H1 (cell line): ENCODE data around the gene MAP2K5. TPM values are rescaled to one million over a fixed set of nuclear protein-coding genes. Genes with fewer than 3 reads are reported as not detected.

Experiments
- CTCF ChIA-PET: fragments of 300-600 bp; sonication (Branson Sonifier 250); formaldehyde crosslinking; loops from one replicate; lab custom pipeline; 2021; ENCODE audit not compliant: partially characterized antibody; lab: Charles Lee
- POLR2A ChIA-PET: fragments of 300-600 bp; sonication (Branson Sonifier 250); formaldehyde crosslinking; loops from one replicate; lab custom pipeline; 2021; ENCODE audit warnings: inconsistent platforms; ENCODE audit not compliant: partially characterized antibody; lab: Charles Lee
- DNase-seq, 2 experiments: peaks; one replicate each; pipeline versions ENCODE4 v3.0.0 to v3.0.0-alpha.2; 2010 to 2022; ENCODE audit warnings: low spot score in 2 of 2, low read depth in 1 of 2, mixed read lengths in 1 of 2
- FAIRE-seq: peaks from 2 replicates; lab custom pipeline; 2011; peaks lifted over from hg19 to GRCh38; lab: Jason Lieb, UNC
- H2AFZ ChIP-seq: 2 replicates; pipeline ENCODE4 v1.8.1; 2012; ENCODE audit warnings: low read length, inconsistent platforms
- H2AK5ac ChIP-seq: 2 replicates; pipeline ENCODE4 v1.6.1; 2013; ENCODE audit warnings: low read depth, low read length
- H2BK120ac ChIP-seq: replicated peaks from 2 replicates; pipeline ENCODE3; 2013; ENCODE audit warnings: low read depth, low read length, inconsistent platforms
- H2BK12ac ChIP-seq: 2 replicates; pipeline ENCODE4 v1.6.1; 2013; ENCODE audit warnings: low read depth, low read length
- H2BK15ac ChIP-seq: 2 replicates; pipeline ENCODE4 v1.6.1; 2013; ENCODE audit warnings: low read length
- H2BK20ac ChIP-seq: 2 replicates; pipeline ENCODE4 v1.6.1; 2013; ENCODE audit warnings: low read length
- H2BK5ac ChIP-seq: 2 replicates; pipeline ENCODE4 v1.6.1; 2013; ENCODE audit warnings: low read depth, low read length
- H3K14ac ChIP-seq: 2 replicates; pipeline ENCODE4 v1.6.1; 2013; ENCODE audit warnings: inconsistent platforms; ENCODE audit not compliant: insufficient read length
- H3K18ac ChIP-seq: 2 replicates; pipeline ENCODE4 v1.6.1; 2013; ENCODE audit warnings: low read length; ENCODE audit errors: extremely low read depth
- H3K23ac ChIP-seq: 2 replicates; pipeline ENCODE4 v1.6.1; 2013; ENCODE audit warnings: inconsistent platforms; ENCODE audit not compliant: insufficient read length
- H3K23me2 ChIP-seq: 2 replicates; pipeline ENCODE4 v1.6.1; 2013; ENCODE audit warnings: low read depth, low read length
- H3K27ac ChIP-seq: 2 replicates; pipeline ENCODE4 v1.6.1; 2011; ENCODE audit warnings: low read depth, low read length, inconsistent platforms
- H3K27me3 ChIP-seq, 4 experiments: replicated peaks in 1 of 4; 1 replicate in 1 of 4; 2 replicates in 3 of 4; pipeline versions ENCODE4 v1.6.1 to v1.8.1; 2011 to 2013; ENCODE audit warnings: low read length in 3 of 4, mild to moderate bottlenecking in 3 of 4, inconsistent platforms in 2 of 4, mixed read lengths in 2 of 4, moderate library complexity in 1 of 4; ENCODE audit not compliant: control insufficient read depth in 3 of 4, insufficient read depth in 3 of 4; ENCODE audit errors: extremely low read depth in 1 of 4
- H3K36me3 ChIP-seq, 4 experiments: 2 replicates each; pipeline versions ENCODE4 v1.6.1 to v1.8.1; 2011 to 2013; ENCODE audit warnings: mild to moderate bottlenecking in 4 of 4, low read length in 3 of 4, moderate library complexity in 2 of 4, control low read depth in 1 of 4, inconsistent platforms in 1 of 4; ENCODE audit not compliant: insufficient read depth in 4 of 4, control insufficient read depth in 2 of 4
- H3K4ac ChIP-seq: replicated peaks from 2 replicates; pipeline ENCODE3; 2013; ENCODE audit warnings: low read length, low read depth, mixed read lengths, inconsistent platforms; ENCODE audit not compliant: insufficient read length
- H3K4me1 ChIP-seq, 4 experiments: replicated peaks in 1 of 4; 1 replicate in 1 of 4; 2 replicates in 3 of 4; pipeline versions ENCODE4 v1.6.1 to v1.8.1; 2011 to 2013; ENCODE audit warnings: low read length in 3 of 4, inconsistent platforms in 2 of 4, mixed read lengths in 1 of 4; ENCODE audit not compliant: insufficient read depth in 4 of 4, control insufficient read depth in 3 of 4
- H3K4me2 ChIP-seq, 2 experiments: 2 replicates each; pipeline versions ENCODE4 v1.6.1 to v1.8.1; 2011 to 2013; ENCODE audit warnings: low read depth in 2 of 2, low read length in 2 of 2, control low read depth in 1 of 2, inconsistent platforms in 1 of 2, mild to moderate bottlenecking in 1 of 2; ENCODE audit not compliant: insufficient read depth in 1 of 2
- H3K4me3 ChIP-seq, 4 experiments: fragments of 200-600, 300-600 bp in 1 of 4; sonication (generic), shearing (Covaris generic), sonication (Bioruptor Twin) in 1 of 4; 2 replicates each; pipeline versions ENCODE4 v1.5.1 to v1.8.1; 2011 to 2016; ENCODE audit warnings: low read length in 4 of 4, low read depth in 3 of 4, control low read depth in 2 of 4, inconsistent platforms in 2 of 4, mild to moderate bottlenecking in 2 of 4, mixed read lengths in 1 of 4, moderate library complexity in 1 of 4; ENCODE audit not compliant: insufficient read depth in 2 of 4; ENCODE audit errors: extremely low read depth in 1 of 4
- H3K56ac ChIP-seq: replicated peaks from 2 replicates; pipeline ENCODE3; 2013; ENCODE audit warnings: low read depth, mild to moderate bottlenecking, mixed read lengths, low read length, inconsistent platforms; ENCODE audit not compliant: insufficient read length
- H3K79me1 ChIP-seq: 2 replicates; pipeline ENCODE4 v1.6.1; 2013; ENCODE audit warnings: low read depth, low read length, control low read depth
- H3K79me2 ChIP-seq, 2 experiments: 2 replicates each; pipeline versions ENCODE4 v1.6.1 to v1.8.1; 2012 to 2013; ENCODE audit warnings: low read length in 2 of 2, mild to moderate bottlenecking in 2 of 2, inconsistent platforms in 1 of 2; ENCODE audit not compliant: insufficient read depth in 2 of 2, control insufficient read depth in 1 of 2
- H3K9ac ChIP-seq, 4 experiments: replicated peaks in 1 of 4; 1 replicate in 1 of 4; 2 replicates in 3 of 4; pipeline versions ENCODE4 v1.6.1 to v1.8.1; 2011 to 2013; ENCODE audit warnings: low read depth in 3 of 4, low read length in 3 of 4, control low read depth in 2 of 4, mild to moderate bottlenecking in 2 of 4, moderate library complexity in 2 of 4, inconsistent platforms in 1 of 4; ENCODE audit errors: extremely low read depth in 1 of 4
- H3K9me3 ChIP-seq, 2 experiments: 2 replicates each; pipeline versions ENCODE4 v1.6.1 to v1.8.1; 2012 to 2013; ENCODE audit warnings: mild to moderate bottlenecking in 2 of 2, moderate library complexity in 2 of 2, control low read depth in 1 of 2, inconsistent platforms in 1 of 2, low read depth in 1 of 2, low read length in 1 of 2, mixed read lengths in 1 of 2; ENCODE audit not compliant: insufficient read depth in 2 of 2
- H4K20me1 ChIP-seq, 2 experiments: replicated peaks in 1 of 2; 2 replicates each; pipeline versions ENCODE3 to v1.8.1; 2011 to 2013; ENCODE audit warnings: inconsistent platforms in 2 of 2, low read length in 2 of 2, mild to moderate bottlenecking in 1 of 2; ENCODE audit not compliant: insufficient read depth in 2 of 2, control insufficient read depth in 1 of 2
- H4K5ac ChIP-seq: 2 replicates; pipeline ENCODE4 v1.6.1; 2013; ENCODE audit warnings: low read length, low read depth, mixed read lengths, inconsistent platforms; ENCODE audit not compliant: insufficient read length
- H4K8ac ChIP-seq: 2 replicates; pipeline ENCODE4 v1.8.0; 2013; ENCODE audit warnings: mild to moderate bottlenecking, moderate library complexity, low read length, inconsistent platforms; ENCODE audit not compliant: insufficient read depth; ENCODE audit errors: extremely low read depth
- H4K91ac ChIP-seq: replicated peaks from 2 replicates; pipeline ENCODE3; 2013; ENCODE audit warnings: low read length, mixed read lengths, inconsistent platforms; ENCODE audit not compliant: insufficient read length
- ASH2L ChIP-seq: fragments of 200-600, 300-600 bp; sonication (generic); IDR thresholded peaks from one replicate; pipeline ENCODE4 v1.7.1; 2017; ENCODE audit warnings: low read length
- CBX5 ChIP-seq: fragments of 300-800, 300-1000 bp; sonication (generic); IDR thresholded peaks from 2 replicates; pipeline ENCODE4 v1.7.1; 2016; ENCODE audit warnings: antibody characterized with exemption, low read length, low read depth
- CBX8 ChIP-seq: fragments of 300-800, 300-1000 bp; sonication (generic); IDR thresholded peaks from 2 replicates; pipeline ENCODE4 v1.7.1; 2016; ENCODE audit warnings: low read depth, low read length, borderline replicate concordance
- CHD1 ChIP-seq: IDR thresholded peaks from 2 replicates; pipeline ENCODE4 v1.6.1; 2012; ENCODE audit warnings: low read depth, low read length, improper control_type of control experiment
- EP300 ChIP-seq, 2 experiments: IDR thresholded peaks; 1 replicate in 1 of 2; 2 replicates in 1 of 2; pipeline ENCODE4 v1.6.1; 2011 to 2012; ENCODE audit warnings: low read depth in 2 of 2, low read length in 2 of 2, mild to moderate bottlenecking in 2 of 2, borderline replicate concordance in 1 of 2, inconsistent platforms in 1 of 2, moderate library complexity in 1 of 2
- FOSL1 ChIP-seq: IDR thresholded peaks from 2 replicates; pipeline ENCODE4 v1.6.1; 2011; ENCODE audit warnings: mild to moderate bottlenecking, low read depth, low read length, moderate library complexity; ENCODE audit not compliant: insufficient read depth
- HDAC6 ChIP-seq: IDR thresholded peaks from one replicate; pipeline ENCODE4 v1.7.1; 2012; ENCODE audit warnings: low read depth, mild to moderate bottlenecking, inconsistent platforms, low read length, moderate library complexity
- JUN ChIP-seq: IDR thresholded peaks from 2 replicates; pipeline ENCODE4 v1.6.1; 2011; ENCODE audit warnings: low read depth, mild to moderate bottlenecking, improper control_type of control experiment, low read length
- MAX ChIP-seq: IDR thresholded peaks from 2 replicates; pipeline ENCODE4 v1.6.1; 2012; ENCODE audit warnings: inconsistent platforms
- NRF1 ChIP-seq: IDR thresholded peaks from 2 replicates; pipeline ENCODE4 v1.6.1; 2011; ENCODE audit warnings: mild to moderate bottlenecking, low read depth, low read length, improper control_type of control experiment
- RAD21 ChIP-seq, 2 experiments: IDR thresholded peaks in 1 of 2; conservative IDR thresholded peaks in 1 of 2; 2 replicates each; pipeline ENCODE4 v1.6.1; 2011; ENCODE audit warnings: low read depth in 2 of 2, low read length in 2 of 2, improper control_type of control experiment in 1 of 2, inconsistent platforms in 1 of 2, mild to moderate bottlenecking in 1 of 2, moderate library complexity in 1 of 2
- SIRT6 ChIP-seq: IDR thresholded peaks from one replicate; pipeline ENCODE4 v1.7.1; 2012; ENCODE audit warnings: low read length, inconsistent platforms
- WGBS, 2 experiments: shearing (Covaris generic) in 1 of 2; methylation state at CpG; one replicate each; pipeline versions ENCODE4 v1.1.6 to v1.1.7; 2013 to 2015; ENCODE audit warnings: low lambda C conversion rate in 2 of 2, mixed read lengths in 2 of 2, inconsistent platforms in 1 of 2, low coverage in 1 of 2, missing lambda C conversion rate in 1 of 2; ENCODE audit not compliant: insufficient replicate concordance in 2 of 2, insufficient coverage in 1 of 2, insufficient read length in 1 of 2; ENCODE audit errors: extremely low coverage in 1 of 2, missing lambda C conversion rate in 1 of 2; 5-methylcytosine and 5-hydroxymethylcytosine counted together
- polyA plus RNA-seq, 7 experiments: library from polyadenylated mRNA; depleted of rRNA in 3 of 7; stranded (reverse) in 5 of 7; unstranded in 2 of 7; fragments of >200 nt in 5 of 7; fragments of 200-250 nt in 2 of 7; gene quantifications; 1 replicate in 5 of 7; 2 replicates in 1 of 7; 4 replicates in 1 of 7; pipeline versions ENCODE4 v1.2.1 to v1.2.3, GENCODE V29; 2011 to 2013; ENCODE audit warnings: missing spikeins in 2 of 7, mixed read lengths in 2 of 7
- total RNA-seq: library from RNA; stranded (reverse); fragmentation: NEBNext Ultra II Directional; extraction: Animal tissue kit (Norgen Biotek cat#: 25700); gene quantifications from 2 replicates; pipeline ENCODE4 v1.2.1, GENCODE V29; 2021
- TF ChIP-seq, protein P1 (sequence below): IDR thresholded peaks from 2 replicates; pipeline ENCODE4 v1.6.1; 2012; ENCODE audit warnings: low read length, inconsistent platforms

The MAP2K5 gene
- total and polyA plus RNA-seq, 2 of the 8 experiments (the other 6 are each of a cell fraction or from before 2014, with no cell fraction given) = 4.4 to 15.8 TPM

GRCh38 chr15:67564968-67565345 lies 22.5 kb downstream of the MAP2K5 start:
- H3K23ac ChIP-seq = no peak overlapping the region
- FAIRE-seq = no peak
- TF ChIP-seq JUN (no peak), RAD21 (IDR thresholded peaks at IDR 0.05 in 1 of 2, conservative IDR thresholded peaks at IDR 0.05 in 1 of 2; ENCODE audit: low read depth in 2 of 2, low read length in 2 of 2) (no peak), HDAC6 (no peak), CBX8 (no peak), MAX (no peak), ASH2L (no peak), CHD1 (no peak), FOSL1 (no peak), EP300 (IDR thresholded peaks at IDR 0.05; ENCODE audit: borderline replicate concordance in 1 of 2, low read depth in 2 of 2, low read length in 2 of 2) (no peak), CBX5 (no peak), SIRT6 (no peak), NRF1 (no peak)
- TF ChIP-seq, protein P1, sequence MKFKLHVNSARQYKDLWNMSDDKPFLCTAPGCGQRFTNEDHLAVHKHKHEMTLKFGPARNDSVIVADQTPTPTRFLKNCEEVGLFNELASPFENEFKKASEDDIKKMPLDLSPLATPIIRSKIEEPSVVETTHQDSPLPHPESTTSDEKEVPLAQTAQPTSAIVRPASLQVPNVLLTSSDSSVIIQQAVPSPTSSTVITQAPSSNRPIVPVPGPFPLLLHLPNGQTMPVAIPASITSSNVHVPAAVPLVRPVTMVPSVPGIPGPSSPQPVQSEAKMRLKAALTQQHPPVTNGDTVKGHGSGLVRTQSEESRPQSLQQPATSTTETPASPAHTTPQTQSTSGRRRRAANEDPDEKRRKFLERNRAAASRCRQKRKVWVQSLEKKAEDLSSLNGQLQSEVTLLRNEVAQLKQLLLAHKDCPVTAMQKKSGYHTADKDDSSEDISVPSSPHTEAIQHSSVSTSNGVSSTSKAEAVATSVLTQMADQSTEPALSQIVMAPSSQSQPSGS = no peak

More at GRCh38 chr15:67564968-67565345, 22.5 kb downstream of the MAP2K5 start:
- Histone ChIP-seq H3K9me3 (no peaks in the 10 kb centered on the region), H3K9ac (no peak overlapping the region), H3K4me3 (no peak overlapping the region), H3K56ac (no peak overlapping the region), H3K14ac (no peak overlapping the region), H2AK5ac (no peak overlapping the region), H3K79me1 (no peaks in the 10 kb centered on the region), H3K27ac (no peak overlapping the region), H2BK12ac (no peak overlapping the region), H3K4me2 (no peak overlapping the region), H2BK20ac (no peak overlapping the region), H2BK5ac (no peak overlapping the region), H2BK15ac (no peak overlapping the region), H4K20me1 (no peaks in the 10 kb centered on the region), H3K23me2 (no peaks in the 10 kb centered on the region), H2AFZ (no peak overlapping the region), H4K5ac (no peak overlapping the region), H3K27me3 (no peaks in the 10 kb centered on the region), H3K79me2 (no peaks in the 10 kb centered on the region), H2BK120ac (no peak overlapping the region), H3K4me1 (peaks cover 0 to 4% (median 0%) of the 10 kb centered on the region in 4 experiments; a peak in 1 of 7 replicates), H3K4ac (no peak overlapping the region), H4K8ac (no peak overlapping the region), H4K91ac (no peak overlapping the region), H3K36me3 (no peaks in the 10 kb centered on the region), H3K18ac (no peak overlapping the region)
- DNase-seq = no peak
- ChIA-PET CTCF (no interaction called here), POLR2A (no interaction called here)
- 95% methylated on average over 3 of the region's 3 CpGs; no CpG with 5 or more reads in 1 of the 2 experiments for WGBS, 2 experiments
